Gastrocnemius medialis (tissue), 4 donors: ENCODE measurements around the gene TAOK3. TPM values are rescaled to one million over a fixed set of nuclear protein-coding genes. Genes with fewer than 3 reads are reported as not detected.
A peak's percentile ranks its signal among the peaks of the same experiment; 100 is the strongest.

ENCODE experiments used
- ATAC-seq, 2 donors: fragments of 150-250 bp; one replicate each; pipeline ENCODE4 v1.9.1; 2016
- DNase-seq, 2 donors: peaks; one replicate each; pipeline ENCODE4 v3.0.0-alpha.2; 2019
- H3K27ac ChIP-seq, 4 donors: fragments of 200-600 bp; sonication (generic); 1 replicate in 1 of 4; 2 replicates in 3 of 4; pipeline ENCODE4 v1.5.1; 2016 to 2018; ENCODE audit warnings: mild to moderate bottlenecking in 2 of 4, moderate library complexity in 1 of 4
- H3K27me3 ChIP-seq, 3 donors: fragments of 200-600 bp; sonication (generic) in 2 of 3; 1 replicate in 1 of 3; 2 replicates in 2 of 3; pipeline versions ENCODE4 v1.5.1 to v1.6.0; 2016 to 2019; ENCODE audit warnings: mild to moderate bottlenecking in 1 of 3, moderate library complexity in 1 of 3
- H3K36me3 ChIP-seq, 2 donors: fragments of 200-600 bp; sonication (generic) in 1 of 2; one replicate each; pipeline ENCODE4 v1.5.1; 2017 to 2018
- H3K4me1 ChIP-seq, 2 donors: fragments of 200-600 bp; sonication (generic) in 1 of 2; one replicate each; pipeline ENCODE4 v1.5.1; 2016 to 2017; ENCODE audit warnings: mild to moderate bottlenecking in 2 of 2
- H3K4me3 ChIP-seq, 4 donors: fragments of 200-600 bp; sonication (generic) in 3 of 4; 1 replicate in 1 of 4; 2 replicates in 3 of 4; pipeline ENCODE4 v1.5.1; 2016 to 2019; ENCODE audit warnings: mild to moderate bottlenecking in 2 of 4
- H3K9me3 ChIP-seq, 3 donors: fragments of 200-600 bp; sonication (generic) in 2 of 3; 1 replicate in 1 of 3; 2 replicates in 2 of 3; pipeline ENCODE4 v1.5.1; 2016 to 2019
- CTCF ChIP-seq, 5 experiments: fragments of 450-650 bp in 3 of 5; fragments of 200-600 bp in 2 of 5; sonication (generic) in 2 of 5; IDR thresholded peaks in 4 of 5; conservative IDR thresholded peaks in 1 of 5; 1 replicate in 4 of 5; 2 replicates in 1 of 5; pipeline ENCODE4 v1.5.1; 2016 to 2019; ENCODE audit warnings: antibody characterized with exemption in 5 of 5, mild to moderate bottlenecking in 3 of 5, moderate library complexity in 3 of 5
- POLR2A ChIP-seq, 2 donors: fragments of 450-650 bp; IDR thresholded peaks; one replicate each; pipeline ENCODE4 v1.6.1; 2017; ENCODE audit warnings: antibody characterized with exemption in 2 of 2, mild to moderate bottlenecking in 2 of 2, moderate library complexity in 2 of 2
- in situ Hi-C, 4 donors: fragments of 200-750 bp; cut with MboI; loops; one replicate each; pipeline versions ENCODE4 v1.15.0 to v1.8.0; 2017; ENCODE audit warnings: low sequenced_read_pairs in 4 of 4
- intact Hi-C: fragments of 100-400 bp; cut with DNase I; formaldehyde crosslinking; loops from one replicate; pipeline ENCODE4 v1.15.1; 2023; ENCODE audit warnings: low total_unique reads
- total RNA-seq, 4 donors: library from RNA; depleted of rRNA; stranded (reverse); fragments of >200 nt; gene quantifications; one replicate each; pipeline versions ENCODE4 v1.1.0 to v1.2.3, GENCODE V29; 2016

TAOK3 gene
- total RNA-seq, 4 donors from 2014 or later, result 13.5 to 24.5 (median 15.1) TPM

- Histone ChIP-seq H3K4me1 (peaks cover 0 to 9% of the 10 kb centered on the region in 2 donors), H3K27ac (no peak overlapping the region), H3K4me3 (no peak overlapping the region), H3K9me3 (no peaks in the 10 kb centered on the region), H3K36me3 (no peaks in the 10 kb centered on the region), H3K27me3 (no peaks in the 10 kb centered on the region)
- ATAC-seq (no peak), DNase-seq (no peak)
- TF ChIP-seq CTCF (IDR thresholded peaks at IDR 0.05 in 4 of 5, conservative IDR thresholded peaks at IDR 0.05 in 1 of 5), result no peak
- no peak for TF ChIP-seq POLR2A (IDR thresholded peaks at IDR 0.05)
- in situ Hi-C loops (no loop called here), intact Hi-C loops (loop anchor here (5.0 kb wide), 1 partner anchor 60 kb away; no protein-coding TSS in a partner anchor)
Measured at GRCh38 chr12:118122264-118122663, 250.4 kb downstream of the TAOK3 start.

- Histone ChIP-seq H3K27me3 (no peaks in the 10 kb centered on the region), H3K36me3 (no peaks in the 10 kb centered on the region), H3K4me1 (peaks cover 0 to 9% of the 10 kb centered on the region in 2 donors), H3K4me3 (no peak overlapping the region), H3K27ac (peak overlapping the region; percentile 16 to 54 (median 38)), H3K9me3 (no peaks in the 10 kb centered on the region)
- ATAC-seq (peak; percentile 77 to 91), DNase-seq (peak; percentile 48 to 67)
- intact Hi-C loops (loop anchor here (1.0 to 5.0 kb wide), 3 partner anchors 16 to 256 kb away; partner anchors contain the start of genes PEBP1 and SUDS3), in situ Hi-C loops (no loop called here)
- TF ChIP-seq CTCF (IDR thresholded peaks at IDR 0.05 in 4 of 5, conservative IDR thresholded peaks at IDR 0.05 in 1 of 5) (peak; percentile 38 to 83 (median 45)), POLR2A (IDR thresholded peaks at IDR 0.05) (no peak)
Measured at GRCh38 chr12:118120579-118121363, 251.9 kb downstream of the TAOK3 start.

DNA sequence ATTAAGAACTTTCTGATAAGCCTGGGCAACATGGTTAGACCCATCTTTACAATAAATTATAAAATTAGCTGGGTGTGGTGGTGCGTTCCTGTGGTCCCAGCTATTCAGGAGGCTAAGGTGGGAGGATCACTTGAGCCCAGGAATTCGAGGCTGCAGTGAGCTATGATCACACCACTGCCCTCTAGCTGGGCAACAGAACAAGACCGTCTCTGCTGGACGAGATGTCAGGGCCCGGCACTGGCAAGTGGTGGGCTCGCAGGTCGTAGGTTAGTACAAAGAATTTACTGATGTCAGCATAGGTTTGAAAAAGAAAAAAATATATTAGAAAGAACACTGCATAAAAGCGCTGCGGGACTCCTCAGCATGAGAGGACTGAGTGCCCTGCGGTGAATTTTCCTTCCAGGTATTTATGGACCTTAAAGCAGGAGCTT, 253.2 kb downstream of the TAOK3 start:
- Histone ChIP-seq H3K4me1 (peaks cover 0 to 9% of the 10 kb centered on the region in 2 donors), H3K9me3 (no peaks in the 10 kb centered on the region), H3K4me3 (no peak overlapping the region), H3K36me3 (no peaks in the 10 kb centered on the region), H3K27me3 (no peaks in the 10 kb centered on the region), H3K27ac (no peak overlapping the region)
- TF ChIP-seq CTCF (IDR thresholded peaks at IDR 0.05 in 4 of 5, conservative IDR thresholded peaks at IDR 0.05 in 1 of 5) (no peak), POLR2A (IDR thresholded peaks at IDR 0.05) (no peak)
- DNase-seq, result no peak
- intact Hi-C loops, result no loop called here
- no peak for ATAC-seq
- in situ Hi-C loops, result no loop called here

DNA sequence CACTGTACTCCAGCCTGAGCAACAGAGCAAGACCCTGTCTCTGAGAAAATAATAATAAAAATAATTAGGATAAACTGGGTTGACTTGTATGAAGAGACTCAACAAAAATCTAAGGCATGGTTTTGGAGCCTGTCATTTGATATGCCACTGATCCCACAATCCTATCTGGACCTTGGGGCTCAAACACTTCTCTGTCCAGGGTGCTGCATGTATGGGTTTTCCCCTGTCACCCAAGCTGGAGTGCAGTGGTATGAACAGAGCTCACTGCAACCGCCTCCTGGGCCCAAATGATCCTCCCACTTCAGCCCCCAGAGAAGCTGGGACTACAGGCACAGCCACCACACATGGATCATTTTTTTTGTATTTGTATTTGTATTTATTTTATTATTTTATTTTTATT, 263.6 kb downstream of the TAOK3 start:
- intact Hi-C loops (loop anchor here (10.0 kb wide), 1 partner anchor 94 kb away; the partner anchor contains the start of gene RFC5), in situ Hi-C loops (no loop called here)
- no peaks in the 10 kb centered on the region for H3K27me3 ChIP-seq
- H3K9me3 ChIP-seq, result no peaks in the 10 kb centered on the region
- H3K4me1 ChIP-seq, result peaks cover 0 to 5% of the 10 kb centered on the region in 2 donors
- no peak overlapping the region for H3K27ac ChIP-seq
- no peak for DNase-seq
- TF ChIP-seq CTCF (IDR thresholded peaks at IDR 0.05 in 4 of 5, conservative IDR thresholded peaks at IDR 0.05 in 1 of 5) (no peak), POLR2A (IDR thresholded peaks at IDR 0.05) (no peak)
- H3K4me3 ChIP-seq, result no peak overlapping the region
- ATAC-seq, result no peak
- H3K36me3 ChIP-seq, result no peaks in the 10 kb centered on the region
